ENCODE measurements around the gene MYBPC1.

- TF ChIP-seq, protein P1, sequence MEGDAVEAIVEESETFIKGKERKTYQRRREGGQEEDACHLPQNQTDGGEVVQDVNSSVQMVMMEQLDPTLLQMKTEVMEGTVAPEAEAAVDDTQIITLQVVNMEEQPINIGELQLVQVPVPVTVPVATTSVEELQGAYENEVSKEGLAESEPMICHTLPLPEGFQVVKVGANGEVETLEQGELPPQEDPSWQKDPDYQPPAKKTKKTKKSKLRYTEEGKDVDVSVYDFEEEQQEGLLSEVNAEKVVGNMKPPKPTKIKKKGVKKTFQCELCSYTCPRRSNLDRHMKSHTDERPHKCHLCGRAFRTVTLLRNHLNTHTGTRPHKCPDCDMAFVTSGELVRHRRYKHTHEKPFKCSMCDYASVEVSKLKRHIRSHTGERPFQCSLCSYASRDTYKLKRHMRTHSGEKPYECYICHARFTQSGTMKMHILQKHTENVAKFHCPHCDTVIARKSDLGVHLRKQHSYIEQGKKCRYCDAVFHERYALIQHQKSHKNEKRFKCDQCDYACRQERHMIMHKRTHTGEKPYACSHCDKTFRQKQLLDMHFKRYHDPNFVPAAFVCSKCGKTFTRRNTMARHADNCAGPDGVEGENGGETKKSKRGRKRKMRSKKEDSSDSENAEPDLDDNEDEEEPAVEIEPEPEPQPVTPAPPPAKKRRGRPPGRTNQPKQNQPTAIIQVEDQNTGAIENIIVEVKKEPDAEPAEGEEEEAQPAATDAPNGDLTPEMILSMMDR (conservative IDR thresholded peaks at IDR 0.05; ENCODE audit: low read length), result no peak
- no peak for TF ChIP-seq EZH2phosphoT487 (IDR thresholded peaks at IDR 0.05; ENCODE audit: borderline replicate concordance)
These were observed 83.3 kb downstream of the MYBPC1 start for GRCh38 chr12:101678081-101678480.
